GM12864 (cell line): ENCODE measurements around the gene BCAP29.

Experiments
- DNase-seq: peaks from one replicate; pipeline ENCODE4 v3.0.0-alpha.2; 2011; ENCODE audit warnings: low read depth
- H3K4me3 ChIP-seq: 2 replicates; pipeline ENCODE4 v1.5.1; 2011; ENCODE audit warnings: mild to moderate bottlenecking, low read depth, low read length, control low read depth
- CTCF ChIP-seq: IDR thresholded peaks from 2 replicates; pipeline ENCODE4 v1.5.1; 2011; ENCODE audit warnings: low read depth, mild to moderate bottlenecking, moderate library complexity, low read length, control low read depth, inconsistent platforms; ENCODE audit errors: missing control alignments

BCAP29 gene

GRCh38 chr7:107609811-107610261, 29.8 kb downstream of the BCAP29 start:
- no peak overlapping the region for H3K4me3 ChIP-seq
- no peak for TF ChIP-seq CTCF
- no peak for DNase-seq

DNA sequence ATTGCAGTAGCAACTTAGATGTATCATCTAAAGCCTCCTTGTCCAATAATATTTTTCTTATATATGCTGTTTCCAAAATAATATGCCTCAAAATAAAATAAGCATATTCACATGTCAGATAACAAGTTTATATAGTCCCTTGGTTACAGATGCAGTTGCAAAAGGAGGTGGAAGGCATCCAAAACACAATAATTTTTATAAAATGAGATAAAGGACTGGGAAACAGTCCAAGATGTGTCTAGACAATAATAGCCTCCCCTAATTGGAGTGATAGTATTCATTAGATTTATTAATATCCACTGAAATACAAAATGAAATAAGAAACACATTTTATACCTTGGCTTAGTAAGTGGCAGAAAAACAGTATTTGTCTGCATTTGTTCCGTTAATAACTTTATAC, 30.3 kb downstream of the BCAP29 start:
- TF ChIP-seq CTCF = no peak
- DNase-seq = no peak
- no peak overlapping the region for H3K4me3 ChIP-seq

- no peak overlapping the region for H3K4me3 ChIP-seq
- no peak for DNase-seq
- no peak for TF ChIP-seq CTCF
These were observed 33.4 kb downstream of the BCAP29 start for GRCh38 chr7:107613439-107613838.

GRCh38 chr7:107613948-107614347, 33.9 kb downstream of the BCAP29 start:
- H3K4me3 ChIP-seq = no peak overlapping the region
- no peak for DNase-seq
- no peak for TF ChIP-seq CTCF

DNA sequence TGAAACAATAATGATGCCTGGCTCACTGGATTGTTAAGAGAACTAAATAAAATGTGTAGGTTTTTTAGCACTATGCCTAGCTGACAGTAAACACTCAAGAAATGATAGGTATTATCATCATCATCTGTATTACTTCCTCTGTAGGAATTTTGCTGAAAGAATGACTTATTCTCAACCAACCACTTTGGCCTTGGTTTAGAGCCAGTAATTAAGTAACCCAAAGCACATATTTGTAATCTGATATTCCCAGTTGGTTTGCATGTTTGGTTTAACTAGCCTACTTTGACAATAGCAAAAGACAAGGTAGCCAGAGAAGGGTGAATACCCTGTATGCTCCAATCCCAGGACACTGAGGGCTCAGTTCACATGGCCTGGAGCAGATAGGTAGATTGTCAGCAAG, 34.4 kb downstream of the BCAP29 start:
- no peak overlapping the region for H3K4me3 ChIP-seq
- no peak for TF ChIP-seq CTCF
- no peak for DNase-seq

- no peak overlapping the region for H3K4me3 ChIP-seq
- no peak for DNase-seq
- TF ChIP-seq CTCF = no peak
These were observed 36.0 kb downstream of the BCAP29 start for GRCh38 chr7:107615910-107616680.

- no peak for TF ChIP-seq CTCF
- DNase-seq = no peak
- H3K4me3 ChIP-seq = no peak overlapping the region
These were observed 42.4 kb downstream of the BCAP29 start for GRCh38 chr7:107622429-107622828.
